Activated T-cell treated with anti-CD3 and anti-CD28 coated beads for 24 hours (primary cell): ENCODE results near the gene RECQL5.

Experiments
- DNase-seq: peaks from one replicate; pipeline ENCODE4 v3.0.0-alpha.2; 2020; ENCODE audit warnings: low read depth

Gene RECQL5

GRCh38 chr17:75666959-75667790 is at the start of gene RECQL5, which contains the start of gene SAP30BP:
RECQL5 (minus strand) TSS chr17:75667154; CDS start chr17:75666557, 597 bp downstream.
SAP30BP (plus strand) TSS chr17:75667338; CDS start chr17:75667373, 35 bp downstream.
- peak; percentile 95 for DNase-seq

- DNase-seq = no peak
Measured at GRCh38 chr17:75712446-75712845, 45.5 kb upstream of the RECQL5 start.

DNA sequence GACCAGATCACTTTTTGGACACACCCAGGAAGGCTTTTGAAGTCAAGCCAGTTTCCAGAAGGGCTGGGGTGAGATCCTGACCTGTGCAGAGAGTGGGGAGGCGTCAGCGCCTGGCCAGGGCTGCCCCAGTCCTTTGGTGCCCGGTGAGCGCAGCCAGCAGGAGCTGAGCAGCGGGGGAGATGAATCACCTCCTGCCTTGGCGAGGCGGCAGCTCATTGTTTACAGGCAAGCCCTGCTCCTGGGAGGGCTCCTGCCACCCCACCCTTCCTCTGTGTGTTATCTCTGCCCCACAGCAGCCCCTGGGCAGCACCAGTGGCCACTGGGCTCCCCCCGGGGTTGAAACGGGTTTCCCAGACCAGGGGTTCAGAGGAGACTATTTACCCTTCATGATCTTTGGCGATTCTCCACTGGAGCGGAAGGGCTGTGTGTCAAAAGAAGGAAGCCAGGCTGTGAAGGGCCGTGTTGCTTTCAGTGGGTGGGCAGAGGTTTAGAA is 40.2 kb upstream of the RECQL5 start:
- no peak for DNase-seq

- DNase-seq = no peak
Measured at GRCh38 chr17:75706042-75706728, 39.2 kb upstream of the RECQL5 start.

DNA sequence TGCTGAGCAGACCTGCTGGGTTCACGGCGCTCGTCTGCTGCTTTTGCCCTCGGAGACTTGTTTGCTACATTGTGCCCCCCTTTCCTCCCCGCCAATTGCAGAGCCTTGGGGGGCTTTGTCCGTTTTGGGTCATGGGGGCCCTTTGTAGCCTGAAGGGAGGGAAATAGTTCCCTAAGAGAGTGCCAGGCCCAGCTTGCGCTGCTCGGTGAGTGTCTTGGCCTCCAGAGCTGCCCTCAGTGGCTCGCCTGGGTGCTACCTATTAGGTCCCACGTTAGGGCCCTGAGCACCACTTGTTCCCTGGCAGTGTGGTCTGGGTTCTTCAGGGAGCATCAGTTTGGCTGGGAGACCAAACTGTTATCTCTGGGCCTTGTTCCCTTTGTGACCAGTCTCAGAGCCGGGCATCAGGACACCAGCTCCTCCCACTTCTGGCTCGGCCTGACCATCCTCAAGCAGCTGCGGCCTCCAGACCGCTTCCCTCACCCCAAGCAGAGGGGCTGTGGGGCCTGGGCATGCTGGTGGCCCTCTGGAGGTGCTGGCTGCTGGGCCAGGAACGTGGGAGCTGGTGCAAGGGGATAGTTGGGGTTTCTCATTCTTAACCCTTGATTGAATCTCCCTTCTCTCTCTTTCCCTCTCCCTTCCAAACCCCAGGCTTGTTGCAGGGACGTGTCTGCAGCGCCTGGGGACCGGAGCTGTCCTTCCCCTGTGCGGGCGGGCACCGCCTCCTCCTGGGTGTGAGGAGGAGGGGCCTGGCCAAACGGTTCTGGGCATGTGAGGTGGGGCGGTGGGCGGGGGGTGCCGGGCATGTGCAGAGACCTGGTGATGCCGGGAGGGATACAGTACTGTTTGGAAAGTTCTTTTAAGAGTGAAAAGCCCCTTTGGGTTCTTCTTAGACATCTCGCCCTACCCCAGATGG is 38.3 kb upstream of the RECQL5 start:
- no peak for DNase-seq

GRCh38 chr17:75703591-75703990 is 36.6 kb upstream of the RECQL5 start:
- DNase-seq = no peak

DNA sequence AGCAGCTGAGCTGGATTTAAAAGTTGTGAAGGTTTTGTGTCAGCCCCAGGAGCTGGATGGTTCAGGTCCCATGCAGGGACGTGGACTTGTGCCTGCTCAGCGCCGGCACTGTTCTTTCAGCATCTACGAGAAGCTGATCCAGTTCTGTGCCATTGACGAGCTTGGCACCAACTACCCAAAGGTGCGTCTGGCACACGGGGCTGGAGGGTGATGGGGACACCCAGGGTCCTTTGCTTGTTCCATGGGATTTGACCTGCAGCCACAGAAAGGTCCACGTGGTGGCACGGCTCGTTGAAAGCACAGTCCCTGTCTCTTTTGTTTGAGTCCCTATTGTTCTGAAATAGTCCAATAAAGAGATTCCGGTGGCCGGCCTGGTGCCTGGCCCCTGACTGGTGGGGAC is 36.2 kb upstream of the RECQL5 start:
- no peak for DNase-seq

GRCh38 chr17:75701288-75701687 is 34.3 kb upstream of the RECQL5 start:
- no peak for DNase-seq

GRCh38 chr17:75698659-75699058 is 31.7 kb upstream of the RECQL5 start:
- DNase-seq = no peak

DNA sequence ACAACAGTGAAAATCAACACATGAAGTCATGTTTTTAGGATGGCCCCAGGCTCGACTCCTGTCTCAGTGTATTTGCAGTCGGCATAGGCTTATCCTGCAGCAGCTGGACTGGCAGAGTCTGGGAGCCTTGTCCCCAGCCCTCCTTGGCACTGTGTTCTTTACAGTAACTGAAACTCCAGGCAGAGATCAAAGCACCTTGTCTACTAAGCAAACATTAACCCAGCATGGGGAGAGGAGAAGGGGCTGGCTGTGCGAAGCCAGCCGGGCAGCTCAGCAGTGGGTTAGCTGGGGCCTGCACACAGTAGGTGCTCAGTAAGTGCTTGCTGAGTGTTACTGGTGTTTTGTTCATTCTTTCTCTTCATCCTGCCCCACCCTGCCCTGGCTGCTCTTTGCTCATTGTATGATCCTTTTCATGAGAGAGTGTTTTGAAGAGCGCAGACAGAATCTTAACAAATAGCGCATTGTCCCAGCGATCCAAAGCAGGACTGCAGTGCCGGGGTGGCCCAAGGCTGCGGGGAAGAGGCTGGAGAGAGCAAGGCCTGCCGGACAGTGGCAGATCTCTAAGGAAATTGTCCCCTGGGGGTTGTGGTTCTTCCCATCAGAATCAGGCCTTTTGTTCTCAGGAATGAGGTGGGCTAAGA is 30.8 kb upstream of the RECQL5 start:
- DNase-seq = no peak

DNA sequence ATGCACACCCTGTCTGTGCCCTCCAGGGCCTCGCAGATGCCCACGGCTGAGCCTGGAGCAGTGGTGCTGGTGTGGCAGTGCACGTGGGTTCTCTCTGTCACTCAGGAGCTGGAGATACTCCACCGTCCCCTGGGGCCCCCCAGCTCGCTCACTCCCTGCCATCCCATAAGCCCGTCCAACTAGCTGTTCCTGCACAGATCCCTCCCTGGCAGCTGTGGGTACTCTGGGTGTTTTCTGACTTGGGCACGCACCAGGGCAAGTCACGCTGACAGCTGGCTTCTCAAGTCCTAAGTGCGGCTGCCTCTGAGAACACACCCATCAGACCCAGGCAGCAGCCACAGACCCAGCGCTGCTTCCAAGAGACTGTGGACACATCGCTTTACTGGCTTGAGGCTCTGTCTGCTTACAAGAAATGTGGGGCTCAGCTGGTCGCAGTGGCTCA is 28.9 kb upstream of the RECQL5 start:
- no peak for DNase-seq

GRCh38 chr17:75695141-75695829 is 28.3 kb upstream of the RECQL5 start:
- no peak for DNase-seq

GRCh38 chr17:75694536-75694935 is 27.6 kb upstream of the RECQL5 start:
- DNase-seq = no peak

GRCh38 chr17:75693500-75694481 is 26.8 kb upstream of the RECQL5 start:
- no peak for DNase-seq

- DNase-seq = no peak
Measured at GRCh38 chr17:75692976-75693375, 26.0 kb upstream of the RECQL5 start.

- no peak for DNase-seq
Measured at GRCh38 chr17:75691801-75692626, 25.1 kb upstream of the RECQL5 start.

- DNase-seq = no peak
Measured at GRCh38 chr17:75691371-75691791, 24.4 kb upstream of the RECQL5 start.

- DNase-seq = peak; percentile 6
Measured at GRCh38 chr17:75689441-75689873, 22.5 kb upstream of the RECQL5 start.
